H9 (cell line): Measurements from ENCODE around the gene SDC3. TPM values are rescaled to one million over a fixed set of nuclear protein-coding genes. Genes with fewer than 3 reads are reported as not detected.

ENCODE experiments used
- DNase-seq: peaks from one replicate; pipeline ENCODE4 v3.0.0-alpha.2; 2017
- H2AFZ ChIP-seq: one replicate; pipeline ENCODE4 v1.6.1; 2013; ENCODE audit warnings: mild to moderate bottlenecking, low read length, control low read depth, moderate library complexity
- H2AK5ac ChIP-seq: 2 replicates; pipeline ENCODE4 v1.6.1; 2013; ENCODE audit warnings: low read length, control low read depth, mixed read lengths; ENCODE audit not compliant: insufficient read length
- H2BK120ac ChIP-seq: one replicate; pipeline ENCODE4 v1.6.1; 2013; ENCODE audit warnings: low read depth, mild to moderate bottlenecking, low read length, control low read depth, inconsistent platforms; ENCODE audit not compliant: poor library complexity, severe bottlenecking
- H2BK12ac ChIP-seq: 2 replicates; pipeline ENCODE4 v1.6.1; 2013; ENCODE audit warnings: low read length, control low read depth, mixed read lengths, low read depth; ENCODE audit not compliant: insufficient read length
- H2BK15ac ChIP-seq: 2 replicates; pipeline ENCODE4 v1.6.1; 2013; ENCODE audit warnings: low read depth, low read length, control low read depth
- H2BK20ac ChIP-seq: one replicate; pipeline ENCODE4 v1.6.1; 2013; ENCODE audit warnings: low read depth, mild to moderate bottlenecking, low read length, control low read depth, inconsistent platforms; ENCODE audit not compliant: poor library complexity, severe bottlenecking
- H2BK5ac ChIP-seq: 2 replicates; pipeline ENCODE4 v1.6.1; 2013; ENCODE audit warnings: low read length, control low read depth, mixed read lengths; ENCODE audit not compliant: insufficient read length
- H3K14ac ChIP-seq: 2 replicates; pipeline ENCODE4 v1.6.1; 2013; ENCODE audit warnings: low read length, control low read depth; ENCODE audit not compliant: insufficient read depth
- H3K18ac ChIP-seq: 2 replicates; pipeline ENCODE4 v1.6.1; 2013; ENCODE audit warnings: low read depth, mild to moderate bottlenecking, mixed read lengths, low read length, control low read depth; ENCODE audit not compliant: insufficient read length
- H3K23ac ChIP-seq: 2 replicates; pipeline ENCODE4 v1.6.1; 2013; ENCODE audit warnings: low read length, control low read depth, mixed read lengths, low read depth; ENCODE audit not compliant: insufficient read length
- H3K23me2 ChIP-seq: 2 replicates; pipeline ENCODE4 v1.6.1; 2013; ENCODE audit warnings: low read depth, mild to moderate bottlenecking, mixed read lengths, low read length, control low read depth; ENCODE audit not compliant: insufficient read length, poor library complexity, severe bottlenecking
- H3K27ac ChIP-seq: 2 replicates; pipeline ENCODE4 v1.5.1; 2013; ENCODE audit warnings: low read length, control low read depth, mixed read lengths, low read depth; ENCODE audit not compliant: insufficient read length
- H3K27me3 ChIP-seq: 2 replicates; pipeline ENCODE4 v1.6.1; 2013; ENCODE audit warnings: low read length, control low read depth, inconsistent platforms; ENCODE audit not compliant: insufficient read depth
- H3K4ac ChIP-seq: 2 replicates; pipeline ENCODE4 v1.6.1; 2013; ENCODE audit warnings: low read depth, mild to moderate bottlenecking, control low read depth, inconsistent platforms, low read length, moderate library complexity
- H3K4me1 ChIP-seq: 2 replicates; pipeline ENCODE4 v1.6.1; 2013; ENCODE audit warnings: low read length, control low read depth, inconsistent platforms; ENCODE audit not compliant: insufficient read depth
- H3K4me2 ChIP-seq: 2 replicates; pipeline ENCODE4 v1.6.1; 2013; ENCODE audit warnings: low read length, control low read depth, mixed read lengths; ENCODE audit not compliant: insufficient read length, insufficient read depth
- H3K56ac ChIP-seq: 2 replicates; pipeline ENCODE4 v1.6.1; 2013; ENCODE audit warnings: low read depth, mild to moderate bottlenecking, mixed read lengths, low read length, control low read depth; ENCODE audit not compliant: insufficient read length
- H3K79me1 ChIP-seq: 2 replicates; pipeline ENCODE4 v1.6.1; 2013; ENCODE audit warnings: low read depth, mild to moderate bottlenecking, moderate library complexity, low read length, control low read depth, inconsistent platforms; ENCODE audit not compliant: insufficient read depth, poor library complexity, severe bottlenecking
- H3K79me2 ChIP-seq: 2 replicates; pipeline ENCODE4 v1.6.1; 2013; ENCODE audit warnings: low read length, control low read depth, inconsistent platforms; ENCODE audit not compliant: insufficient read depth
- H3K9ac ChIP-seq: 2 replicates; pipeline ENCODE4 v1.6.1; 2013; ENCODE audit warnings: low read length, control low read depth, mixed read lengths; ENCODE audit not compliant: insufficient read length; ENCODE audit errors: extremely low read depth
- H3K9me3 ChIP-seq: one replicate; pipeline ENCODE4 v1.6.1; 2013; ENCODE audit warnings: low read depth, low read length, inconsistent platforms; ENCODE audit not compliant: control insufficient read depth
- H3T11ph ChIP-seq: one replicate; pipeline ENCODE4 v1.6.1; 2013; ENCODE audit warnings: mild to moderate bottlenecking, low read length, control low read depth, inconsistent platforms
- H4K20me1 ChIP-seq: one replicate; pipeline ENCODE4 v1.6.1; 2013; ENCODE audit not compliant: control insufficient read depth, insufficient read length, insufficient read depth
- H4K5ac ChIP-seq: 2 replicates; pipeline ENCODE4 v1.6.1; 2013; ENCODE audit warnings: low read depth, mild to moderate bottlenecking, mixed read lengths, low read length, control low read depth; ENCODE audit not compliant: insufficient read length
- H4K8ac ChIP-seq: replicated peaks from 2 replicates; pipeline ENCODE4 v1.6.1; 2013; ENCODE audit warnings: low read length, control low read depth, mixed read lengths, low read depth; ENCODE audit not compliant: insufficient read length
- H4K91ac ChIP-seq: 2 replicates; pipeline ENCODE4 v1.6.1; 2013; ENCODE audit warnings: low read depth, mild to moderate bottlenecking, moderate library complexity, mixed read lengths, low read length, control low read depth; ENCODE audit not compliant: insufficient read length
- H3K27ac Mint-ChIP-seq, 3 experiments: 2 replicates in 2 of 3; 3 replicates in 1 of 3; pipeline ENCODE4 v1.8.0; 2020 to 2021; ENCODE audit warnings: mixed read lengths in 3 of 3, mild to moderate bottlenecking in 1 of 3, moderate library complexity in 1 of 3
- H3K27me3 Mint-ChIP-seq: 2 replicates; pipeline ENCODE4 v1.8.0; 2021; ENCODE audit warnings: low read depth, mild to moderate bottlenecking, moderate library complexity, mixed read lengths
- H3K36me3 Mint-ChIP-seq, 3 experiments: 2 replicates in 2 of 3; 3 replicates in 1 of 3; pipeline ENCODE4 v1.8.0; 2020 to 2021; ENCODE audit warnings: low read depth in 3 of 3, mixed read lengths in 3 of 3; ENCODE audit not compliant: insufficient read depth in 1 of 3
- H3K4me1 Mint-ChIP-seq, 2 experiments: 2 replicates each; pipeline ENCODE4 v1.8.0; 2020; ENCODE audit warnings: mixed read lengths in 2 of 2
- H3K4me3 Mint-ChIP-seq, 2 experiments: 2 replicates in 1 of 2; 3 replicates in 1 of 2; pipeline ENCODE4 v1.8.0; 2020 to 2021; ENCODE audit warnings: mild to moderate bottlenecking in 2 of 2, mixed read lengths in 2 of 2, moderate library complexity in 1 of 2
- H3K9me3 Mint-ChIP-seq, 2 experiments: 2 replicates in 1 of 2; 3 replicates in 1 of 2; pipeline ENCODE4 v1.8.0; 2020; ENCODE audit warnings: mild to moderate bottlenecking in 2 of 2, mixed read lengths in 2 of 2, moderate library complexity in 1 of 2
- CTCF ChIP-seq: fragments of 200-600 bp; sonication (generic); conservative IDR thresholded peaks from 3 replicates; pipeline ENCODE4 v1.8.0; 2021; ENCODE audit warnings: antibody characterized with exemption, mild to moderate bottlenecking
- WGBS: extraction: QIAGEN DNeasy Blood & Tissue Kit; methylation state at CpG from one replicate; pipeline ENCODE4 v1.1.7; 2013; ENCODE audit warnings: missing lambda C conversion rate, low lambda C conversion rate, mixed read lengths; ENCODE audit not compliant: insufficient read length; ENCODE audit errors: extremely low coverage; 5-methylcytosine and 5-hydroxymethylcytosine counted together
- total RNA-seq: library from RNA; stranded (reverse); gene quantifications from 2 replicates; pipeline ENCODE4 v1.2.1, GENCODE V29; 2021

Gene SDC3
- total RNA-seq, 1 experiment from 2014 or later = 25.9 TPM

- Histone ChIP-seq H3T11ph (no peak overlapping the region), H4K91ac (no peak overlapping the region), H3K79me2 (no peaks in the 10 kb centered on the region), H3K9ac (no peak overlapping the region), H2BK5ac (no peak overlapping the region), H4K5ac (no peak overlapping the region), H3K14ac (no peak overlapping the region), H3K56ac (no peak overlapping the region), H2BK15ac (no peak overlapping the region), H4K8ac (no peak overlapping the region), H2BK120ac (no peak overlapping the region), H2AK5ac (no peak overlapping the region), H3K79me1 (no peaks in the 10 kb centered on the region), H4K20me1 (no peaks in the 10 kb centered on the region), H3K4me2 (no peak overlapping the region), H3K4ac (no peak overlapping the region), H3K27ac (no peak overlapping the region), H3K9me3 (no peaks in the 10 kb centered on the region), H3K4me1 (no peaks in the 10 kb centered on the region), H2BK20ac (no peak overlapping the region), H2AFZ (no peak overlapping the region), H2BK12ac (no peak overlapping the region), H3K23ac (no peak overlapping the region), H3K23me2 (no peaks in the 10 kb centered on the region), H3K18ac (no peak overlapping the region), H3K27me3 (no peaks in the 10 kb centered on the region)
- DNase-seq = no peak
- Mint-ChIP-seq H3K27me3 (no peaks in the 10 kb centered on the region; the same call in 1 of the 2 replicates), H3K4me1 (peaks cover 8 to 11% of the 10 kb centered on the region in 2 experiments), H3K9me3 (no peaks in the 10 kb centered on the region), H3K27ac (no peak overlapping the region), H3K36me3 (no peaks in the 10 kb centered on the region; a peak in 1 of 7 replicates), H3K4me3 (no peak overlapping the region)
- TF ChIP-seq CTCF = no peak
- WGBS = no CpG with 5 or more reads among the region's 3 CpGs
These were observed 42.0 kb downstream of the SDC3 start for GRCh38 chr1:30866594-30866993.
